GM19372 (cell line): Measurements from ENCODE around the gene UGT2B17.
"Not testable (repeated sequence)": the region's sequence is repeated elsewhere in the genome, so short reads cannot be mapped to it uniquely, and the experiment has no call there.

Experiments
- ATAC-seq: cut with Tn5 transposase; IDR thresholded peaks from one replicate; pipeline ENCODE4 v1.9.1; 2021; ENCODE audit warnings: mild to moderate bottlenecking, low read depth, moderate library complexity; ENCODE audit not compliant: unreplicated experiment

Gene UGT2B17

GRCh38 chr4:68576272-68577125, at the start of gene UGT2B17:
UGT2B17 (minus strand) TSS chr4:68576322; CDS start chr4:68568484, 7,838 bp downstream.
- peak; percentile 83 for ATAC-seq

GRCh38 chr4:68622731-68623130, 46.6 kb upstream of the UGT2B17 start:
- ATAC-seq = not testable (repeated sequence)

- ATAC-seq = peak; percentile 65
These were observed 41.0 kb upstream of the UGT2B17 start for GRCh38 chr4:68617003-68617698.

GRCh38 chr4:68615699-68616422, 39.7 kb upstream of the UGT2B17 start:
- ATAC-seq = no peak

GRCh38 chr4:68613752-68614151, 37.6 kb upstream of the UGT2B17 start:
- ATAC-seq = no peak

- ATAC-seq = no peak
These were observed 30.1 kb upstream of the UGT2B17 start for GRCh38 chr4:68606240-68606639.

- ATAC-seq = no peak
These were observed 23.0 kb upstream of the UGT2B17 start for GRCh38 chr4:68599150-68599549.

GRCh38 chr4:68597482-68597881, 21.4 kb upstream of the UGT2B17 start:
- no peak for ATAC-seq

GRCh38 chr4:68594678-68595077, 18.6 kb upstream of the UGT2B17 start:
- no peak for ATAC-seq

GRCh38 chr4:68593112-68593511, 17.0 kb upstream of the UGT2B17 start:
- ATAC-seq = no peak

- no peak for ATAC-seq
These were observed 16.6 kb upstream of the UGT2B17 start for GRCh38 chr4:68592673-68593072.

- ATAC-seq = no peak
These were observed 15.1 kb upstream of the UGT2B17 start for GRCh38 chr4:68591204-68591603.

- no peak for ATAC-seq
These were observed 13.7 kb upstream of the UGT2B17 start for GRCh38 chr4:68589790-68590189.

GRCh38 chr4:68582339-68582717, 6.2 kb upstream of the UGT2B17 start:
- no peak for ATAC-seq

- no peak for ATAC-seq
These were observed 5.5 kb upstream of the UGT2B17 start for GRCh38 chr4:68581383-68582338.

- no peak for ATAC-seq
These were observed 1.5 kb upstream of the UGT2B17 start for GRCh38 chr4:68577590-68577989.

GRCh38 chr4:68575636-68576035, 486 bp downstream of the UGT2B17 start:
- ATAC-seq = not testable (repeated sequence)

GRCh38 chr4:68575081-68575480, 1.0 kb downstream of the UGT2B17 start:
- no peak for ATAC-seq

- no peak for ATAC-seq
These were observed 3.4 kb downstream of the UGT2B17 start for GRCh38 chr4:68572653-68573170.

- ATAC-seq = no peak
These were observed 6.0 kb downstream of the UGT2B17 start for GRCh38 chr4:68570122-68570507.
